SK-N-SH treated with all-trans-retinoic acid at 6 μM for 48 hours (cell line): ENCODE measurements around the gene VPS33A.

Experiments used
- ATAC-seq: fragments of 200-7000 bp; cut with Tn5 transposase; 3 replicates; pipeline ENCODE4 v1.9.1; 2020; ENCODE audit warnings: mild to moderate bottlenecking, moderate library complexity
- ARNTL ChIP-seq: fragments of 450-650 bp; formaldehyde crosslinking; IDR thresholded peaks from 2 replicates; pipeline ENCODE4 v1.5.0; 2020; ENCODE audit warnings: low read depth, mild to moderate bottlenecking, moderate library complexity, borderline replicate concordance
- BACH2 ChIP-seq: fragments of 250-450 bp; sonication (Bioruptor Pico); IDR thresholded peaks from 2 replicates; pipeline ENCODE4 v1.9.0; 2021; ENCODE audit warnings: mild to moderate bottlenecking, borderline replicate concordance
- CREB5 ChIP-seq: fragments of 250-450 bp; sonication (Bioruptor Pico); IDR thresholded peaks from 2 replicates; pipeline ENCODE4 v1.5.1; 2020; ENCODE audit warnings: low read depth, mild to moderate bottlenecking, moderate library complexity
- CSDC2 ChIP-seq: fragments of 250-450 bp; sonication (Bioruptor Pico); IDR thresholded peaks from 2 replicates; pipeline ENCODE4 v1.5.0; 2020; ENCODE audit warnings: mild to moderate bottlenecking, moderate library complexity
- CSRNP3 ChIP-seq: fragments of 250-450 bp; sonication (Bioruptor Pico); IDR thresholded peaks from 2 replicates; pipeline ENCODE4 v1.5.1; 2021; ENCODE audit warnings: mild to moderate bottlenecking, moderate library complexity
- GLIS3 ChIP-seq: fragments of 250-450 bp; sonication (Bioruptor Pico); IDR thresholded peaks from 2 replicates; pipeline ENCODE4 v1.5.0; 2020; ENCODE audit warnings: mild to moderate bottlenecking, moderate library complexity
- ISL1 ChIP-seq: fragments of 250-450 bp; sonication (Bioruptor Pico); IDR thresholded peaks from 2 replicates; pipeline ENCODE4 v2.1.2; 2022; ENCODE audit warnings: mild to moderate bottlenecking, moderate library complexity
- OSR1 ChIP-seq: fragments of 250-450 bp; sonication (Bioruptor Pico); IDR thresholded peaks from 2 replicates; pipeline ENCODE4 v1.8.0; 2022; ENCODE audit warnings: moderate library complexity, mild to moderate bottlenecking, inconsistent platforms
- POU6F1 ChIP-seq: fragments of 250-450 bp; sonication (Bioruptor Pico); IDR thresholded peaks from 2 replicates; pipeline ENCODE4 v1.8.0; 2021; ENCODE audit warnings: low read depth, mild to moderate bottlenecking, moderate library complexity, borderline replicate concordance
- PPARA ChIP-seq: fragments of 250-450 bp; sonication (Bioruptor Pico); IDR thresholded peaks from 2 replicates; pipeline ENCODE4 v1.5.0; 2020; ENCODE audit warnings: mild to moderate bottlenecking, borderline replicate concordance
- RARB ChIP-seq: fragments of 250-450 bp; sonication (Bioruptor Pico); IDR thresholded peaks from 2 replicates; pipeline ENCODE4 v1.8.0; 2021; ENCODE audit warnings: mild to moderate bottlenecking, moderate library complexity
- SNAI2 ChIP-seq: fragments of 250-450 bp; sonication (Bioruptor Pico); IDR thresholded peaks from 2 replicates; pipeline ENCODE4 v1.5.0; 2020; ENCODE audit warnings: mild to moderate bottlenecking, moderate library complexity
- TCF4 ChIP-seq: fragments of 250-450 bp; sonication (Bioruptor Pico); IDR thresholded peaks from 2 replicates; pipeline ENCODE4 v1.8.0; 2021; ENCODE audit warnings: mild to moderate bottlenecking, moderate library complexity, borderline replicate concordance
- ZC3H10 ChIP-seq: fragments of 250-450 bp; sonication (Bioruptor Pico); IDR thresholded peaks from 2 replicates; pipeline ENCODE4 v1.5.1; 2021; ENCODE audit warnings: mild to moderate bottlenecking, moderate library complexity
- ZFP3 ChIP-seq: fragments of 250-450 bp; sonication (Bioruptor Pico); IDR thresholded peaks from 2 replicates; pipeline ENCODE4 v1.5.0; 2020; ENCODE audit warnings: mild to moderate bottlenecking, moderate library complexity
- ZFP30 ChIP-seq: fragments of 450-650 bp; formaldehyde crosslinking; IDR thresholded peaks from 2 replicates; pipeline ENCODE4 v1.5.0; 2022; ENCODE audit warnings: mild to moderate bottlenecking, moderate library complexity
- ZNF565 ChIP-seq: fragments of 450-650 bp; formaldehyde crosslinking; conservative IDR thresholded peaks from 2 replicates; pipeline ENCODE4 v1.5.0; 2020; ENCODE audit warnings: low read depth, mild to moderate bottlenecking, moderate library complexity
- ZNF70 ChIP-seq: fragments of 450-650 bp; formaldehyde crosslinking; IDR thresholded peaks from 2 replicates; pipeline ENCODE4 v1.5.0; 2020; ENCODE audit warnings: mild to moderate bottlenecking, moderate library complexity
- ZNF8 ChIP-seq: fragments of 450-650 bp; formaldehyde crosslinking; IDR thresholded peaks from 2 replicates; pipeline ENCODE4 v1.5.0; 2020; ENCODE audit warnings: mild to moderate bottlenecking, moderate library complexity
- TF ChIP-seq, protein P1 (sequence below): fragments of 250-450 bp; sonication (Bioruptor Pico); IDR thresholded peaks from 2 replicates; pipeline ENCODE4 v1.5.0; 2020; ENCODE audit warnings: mild to moderate bottlenecking, moderate library complexity
- TF ChIP-seq, protein P2 (sequence below): fragments of 250-450 bp; sonication (Bioruptor Pico); IDR thresholded peaks from 2 replicates; pipeline ENCODE4 v1.8.0; 2020; ENCODE audit warnings: mild to moderate bottlenecking, moderate library complexity, borderline replicate concordance

Gene VPS33A

GRCh38 chr12:122185079-122185478 is 81.2 kb downstream of the VPS33A start:
- TF ChIP-seq ZC3H10 (CRISPR knock-in tag): no peak
- no peak for TF ChIP-seq ZFP30
- no peak for TF ChIP-seq SNAI2
- TF ChIP-seq ZNF70: no peak
- no peak for TF ChIP-seq ARNTL
- no peak for TF ChIP-seq CREB5 (CRISPR knock-in tag)
- TF ChIP-seq, protein P1, sequence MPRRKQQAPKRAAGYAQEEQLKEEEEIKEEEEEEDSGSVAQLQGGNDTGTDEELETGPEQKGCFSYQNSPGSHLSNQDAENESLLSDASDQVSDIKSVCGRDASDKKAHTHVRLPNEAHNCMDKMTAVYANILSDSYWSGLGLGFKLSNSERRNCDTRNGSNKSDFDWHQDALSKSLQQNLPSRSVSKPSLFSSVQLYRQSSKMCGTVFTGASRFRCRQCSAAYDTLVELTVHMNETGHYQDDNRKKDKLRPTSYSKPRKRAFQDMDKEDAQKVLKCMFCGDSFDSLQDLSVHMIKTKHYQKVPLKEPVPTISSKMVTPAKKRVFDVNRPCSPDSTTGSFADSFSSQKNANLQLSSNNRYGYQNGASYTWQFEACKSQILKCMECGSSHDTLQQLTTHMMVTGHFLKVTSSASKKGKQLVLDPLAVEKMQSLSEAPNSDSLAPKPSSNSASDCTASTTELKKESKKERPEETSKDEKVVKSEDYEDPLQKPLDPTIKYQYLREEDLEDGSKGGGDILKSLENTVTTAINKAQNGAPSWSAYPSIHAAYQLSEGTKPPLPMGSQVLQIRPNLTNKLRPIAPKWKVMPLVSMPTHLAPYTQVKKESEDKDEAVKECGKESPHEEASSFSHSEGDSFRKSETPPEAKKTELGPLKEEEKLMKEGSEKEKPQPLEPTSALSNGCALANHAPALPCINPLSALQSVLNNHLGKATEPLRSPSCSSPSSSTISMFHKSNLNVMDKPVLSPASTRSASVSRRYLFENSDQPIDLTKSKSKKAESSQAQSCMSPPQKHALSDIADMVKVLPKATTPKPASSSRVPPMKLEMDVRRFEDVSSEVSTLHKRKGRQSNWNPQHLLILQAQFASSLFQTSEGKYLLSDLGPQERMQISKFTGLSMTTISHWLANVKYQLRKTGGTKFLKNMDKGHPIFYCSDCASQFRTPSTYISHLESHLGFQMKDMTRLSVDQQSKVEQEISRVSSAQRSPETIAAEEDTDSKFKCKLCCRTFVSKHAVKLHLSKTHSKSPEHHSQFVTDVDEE: no peak
- TF ChIP-seq ZNF565: no peak
- no peak for TF ChIP-seq ZNF8
- TF ChIP-seq, protein P2, sequence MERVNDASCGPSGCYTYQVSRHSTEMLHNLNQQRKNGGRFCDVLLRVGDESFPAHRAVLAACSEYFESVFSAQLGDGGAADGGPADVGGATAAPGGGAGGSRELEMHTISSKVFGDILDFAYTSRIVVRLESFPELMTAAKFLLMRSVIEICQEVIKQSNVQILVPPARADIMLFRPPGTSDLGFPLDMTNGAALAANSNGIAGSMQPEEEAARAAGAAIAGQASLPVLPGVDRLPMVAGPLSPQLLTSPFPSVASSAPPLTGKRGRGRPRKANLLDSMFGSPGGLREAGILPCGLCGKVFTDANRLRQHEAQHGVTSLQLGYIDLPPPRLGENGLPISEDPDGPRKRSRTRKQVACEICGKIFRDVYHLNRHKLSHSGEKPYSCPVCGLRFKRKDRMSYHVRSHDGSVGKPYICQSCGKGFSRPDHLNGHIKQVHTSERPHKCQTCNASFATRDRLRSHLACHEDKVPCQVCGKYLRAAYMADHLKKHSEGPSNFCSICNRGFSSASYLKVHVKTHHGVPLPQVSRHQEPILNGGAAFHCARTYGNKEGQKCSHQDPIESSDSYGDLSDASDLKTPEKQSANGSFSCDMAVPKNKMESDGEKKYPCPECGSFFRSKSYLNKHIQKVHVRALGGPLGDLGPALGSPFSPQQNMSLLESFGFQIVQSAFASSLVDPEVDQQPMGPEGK (CRISPR knock-in tag): no peak
- no peak for TF ChIP-seq CSDC2 (CRISPR knock-in tag)
- no peak for TF ChIP-seq BACH2 (CRISPR knock-in tag)
- no peak for TF ChIP-seq CSRNP3 (CRISPR knock-in tag)
- no peak for ATAC-seq

DNA sequence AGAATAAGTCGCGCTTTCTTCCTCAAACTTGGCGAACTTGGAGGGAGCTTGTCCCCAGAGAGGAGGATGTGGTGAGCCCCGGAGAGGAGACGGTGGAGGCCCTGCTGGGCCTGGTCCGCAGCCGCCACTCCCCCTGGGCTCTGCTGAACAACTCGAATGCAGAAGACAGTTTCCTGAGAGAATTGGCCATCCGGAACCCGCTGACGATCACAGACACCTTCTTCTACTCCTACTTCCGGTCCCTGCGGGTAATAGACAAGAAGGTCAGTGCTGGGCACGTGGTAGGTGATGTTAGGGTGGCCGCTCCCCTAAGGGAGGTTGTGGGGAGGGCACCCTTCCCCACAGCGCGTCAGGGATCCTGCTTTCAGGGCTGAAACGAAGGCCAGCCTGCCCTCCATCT is 81.8 kb downstream of the VPS33A start:
- TF ChIP-seq RARB (CRISPR knock-in tag) (no peak), ZFP3 (CRISPR knock-in tag) (no peak), CSDC2 (CRISPR knock-in tag) (no peak), ISL1 (CRISPR knock-in tag) (no peak), ZFP30 (no peak), ZNF8 (no peak), OSR1 (no peak), GLIS3 (CRISPR knock-in tag) (no peak), TCF4 (no peak)
- TF ChIP-seq, protein P2 (CRISPR knock-in tag): no peak
- TF ChIP-seq, all 23 proteins: peak for 0
- no peak for ATAC-seq

DNA sequence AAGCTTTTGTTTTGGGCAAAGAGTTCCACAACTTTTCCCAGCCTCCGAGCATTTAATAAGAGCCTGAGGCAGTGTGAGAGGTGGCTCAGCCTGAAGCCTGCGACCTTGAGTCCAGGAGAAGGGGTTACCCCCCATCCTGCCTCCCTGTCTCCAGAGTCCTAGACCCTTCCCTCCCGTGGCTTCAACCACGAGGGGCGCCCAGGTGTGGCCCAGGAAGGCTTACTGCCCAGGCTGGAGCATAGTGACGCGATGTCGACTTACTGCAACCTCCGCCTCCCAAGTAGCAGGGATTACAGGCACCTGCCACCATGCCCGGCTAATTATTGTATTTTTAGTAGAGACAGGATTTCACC is 82.7 kb downstream of the VPS33A start:
- TF ChIP-seq BACH2 (CRISPR knock-in tag): no peak
- no peak for TF ChIP-seq ISL1 (CRISPR knock-in tag)
- TF ChIP-seq, protein P2 (CRISPR knock-in tag): no peak
- TF ChIP-seq ZC3H10 (CRISPR knock-in tag): no peak
- no peak for TF ChIP-seq CSRNP3 (CRISPR knock-in tag)
- no peak for TF ChIP-seq ZFP3 (CRISPR knock-in tag)
- no peak for TF ChIP-seq CSDC2 (CRISPR knock-in tag)
- no peak for TF ChIP-seq SNAI2
- TF ChIP-seq ZFP30: no peak
- TF ChIP-seq ZNF565: no peak
- TF ChIP-seq PPARA (CRISPR knock-in tag): no peak
- TF ChIP-seq POU6F1 (CRISPR knock-in tag): no peak
- TF ChIP-seq OSR1: no peak
- TF ChIP-seq ARNTL: no peak
- TF ChIP-seq GLIS3 (CRISPR knock-in tag): no peak
- ATAC-seq: no peak
